ENCODE measurements around the gene MAP4.

- TF ChIP-seq CTCF (IDR thresholded peaks at IDR 0.05) (no peak), POLR2A (IDR thresholded peaks at IDR 0.05) (no peak)
These were observed 100.0 kb downstream of the MAP4 start for GRCh38 chr3:47916201-47916600.

All from esophagus squamous epithelium (tissue), 4 donors.